ENCODE data around the gene ABRAXAS1. TPM values are rescaled to one million over a fixed set of nuclear protein-coding genes. Genes with fewer than 3 reads are reported as not detected.

Gene ABRAXAS1
- total RNA-seq (10 to 100 TPM; 12.5 to 29.6 (median 21.7) TPM), polyA plus RNA-seq (10 to 100 TPM in 1 of 3 donors, 1 to 10 TPM in 2; 5.8 to 10.2 (median 7.9) TPM)

- TF ChIP-seq POLR2AphosphoS5 (IDR thresholded peaks at IDR 0.05) (peak; percentile 95 to 99 (median 96)), EP300 (IDR thresholded peaks at IDR 0.05) (no peak), POLR2A (IDR thresholded peaks at IDR 0.05) (peak; percentile 35 to 55), CTCF (IDR thresholded peaks at IDR 0.05) (no peak)
- Histone ChIP-seq H3K36me3 (peaks cover 0 to 11% (median 0%) of the 10 kb centered on the region in 4 donors), H3K4me1 (peaks cover 0 to 15% (median 14%) of the 10 kb centered on the region in 4 donors), H3K27me3 (no peaks in the 10 kb centered on the region), H3K27ac (peak within 1 kb of the TSS; percentile 90 to 97 (median 94)), H3K4me3 (peak within 1 kb of the TSS; percentile 53 to 87 (median 78)), H3K9me3 (no peaks in the 10 kb centered on the region)
- DNase-seq, result peak; percentile 97
- WGBS, 2 donors, result 0% methylated on average over 93 of the region's 93 CpGs
- intact Hi-C loops (cut with DNase I), result loop anchor here (1.0 to 2.0 kb wide), 2 partner anchors 28 to 50 kb away; partner anchors contain the start of gene MRPS18C
Observed at GRCh38 chr4:83484500-83485461, at the start of gene ABRAXAS1. TSS of gene ABRAXAS1 (minus strand) at chr4:83485100. CDS start at chr4:83485072, 28 bp downstream.

- Histone ChIP-seq H3K4me3 (no peak overlapping the region), H3K9me3 (peaks cover 0 to 8% (median 2%) of the 10 kb centered on the region in 4 donors), H3K4me1 (no peaks in the 10 kb centered on the region), H3K27ac (no peak overlapping the region), H3K36me3 (no peaks in the 10 kb centered on the region), H3K27me3 (no peaks in the 10 kb centered on the region)
- TF ChIP-seq POLR2A (IDR thresholded peaks at IDR 0.05), result no peak
- TF ChIP-seq CTCF (IDR thresholded peaks at IDR 0.05), result no peak
- no peak for TF ChIP-seq POLR2AphosphoS5 (IDR thresholded peaks at IDR 0.05)
- TF ChIP-seq EP300 (IDR thresholded peaks at IDR 0.05), result no peak
- intact Hi-C loops (cut with DNase I), result no loop called here
- WGBS, 2 donors, result 89 to 96% methylated on average over 2 of the region's 2 CpGs
- DNase-seq, result no peak
Observed at GRCh38 chr4:83527671-83528070, 42.8 kb upstream of the ABRAXAS1 start.

- no peak for DNase-seq
- no peaks in the 10 kb centered on the region for H3K27me3 ChIP-seq
- WGBS, 2 donors, result 71 to 76% methylated on average over 3 of the region's 3 CpGs
- no peak for TF ChIP-seq POLR2A (IDR thresholded peaks at IDR 0.05)
- TF ChIP-seq EP300 (IDR thresholded peaks at IDR 0.05), result no peak
- TF ChIP-seq POLR2AphosphoS5 (IDR thresholded peaks at IDR 0.05), result no peak
- TF ChIP-seq CTCF (IDR thresholded peaks at IDR 0.05), result no peak
- intact Hi-C loops (cut with DNase I), result no loop called here
- H3K4me1 ChIP-seq, result no peaks in the 10 kb centered on the region
- H3K27ac ChIP-seq, result no peak overlapping the region
- H3K36me3 ChIP-seq, result no peaks in the 10 kb centered on the region
- H3K9me3 ChIP-seq, result peaks cover 0 to 5% (median 2%) of the 10 kb centered on the region in 4 donors
- no peak overlapping the region for H3K4me3 ChIP-seq
Observed at GRCh38 chr4:83522239-83522638, 37.3 kb upstream of the ABRAXAS1 start.

GRCh38 chr4:83516042-83516772, 31.3 kb upstream of the ABRAXAS1 start:
- no peak for TF ChIP-seq POLR2A (IDR thresholded peaks at IDR 0.05)
- TF ChIP-seq CTCF (IDR thresholded peaks at IDR 0.05), result no peak
- TF ChIP-seq POLR2AphosphoS5 (IDR thresholded peaks at IDR 0.05), result no peak
- TF ChIP-seq EP300 (IDR thresholded peaks at IDR 0.05), result no peak
- no peak for DNase-seq
- 78 to 92% methylated on average over 3 of the region's 3 CpGs for WGBS, 2 donors
- Histone ChIP-seq H3K27ac (no peak overlapping the region), H3K9me3 (no peaks in the 10 kb centered on the region), H3K4me3 (no peak overlapping the region), H3K36me3 (no peaks in the 10 kb centered on the region), H3K4me1 (no peaks in the 10 kb centered on the region), H3K27me3 (no peaks in the 10 kb centered on the region)
- intact Hi-C loops (cut with DNase I), result no loop called here

All from sigmoid colon (tissue), 7 donors.